CD1c-positive myeloid dendritic cell (primary cell): ENCODE data around the gene CRLF2.
"Not testable (repeated sequence)": the region's sequence is repeated elsewhere in the genome, so short reads cannot be mapped to it uniquely, and the experiment has no call there.

ENCODE experiments used
- DNase-seq: peaks from one replicate; pipeline ENCODE4 v3.0.0-alpha.2; 2016; ENCODE audit errors: extremely low spot score

Gene CRLF2

DNA sequence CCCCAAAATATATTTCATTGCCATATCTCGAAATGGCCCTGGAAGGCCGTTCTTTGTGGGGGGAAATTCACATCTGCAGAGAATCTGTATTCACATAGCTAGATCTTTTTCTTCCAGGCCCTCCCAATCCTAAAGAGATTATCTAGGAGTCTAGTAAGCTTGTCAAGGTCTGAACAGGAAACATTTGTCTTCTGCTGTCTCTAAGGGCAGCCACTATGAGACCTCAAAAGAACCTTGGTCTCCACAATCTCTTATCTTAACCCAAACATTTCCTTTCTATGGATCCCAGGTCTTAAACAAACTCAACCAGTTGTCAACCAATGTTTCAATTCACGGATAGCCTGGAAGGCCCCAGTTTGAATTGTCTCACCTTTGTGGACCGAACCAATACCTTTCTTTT lies 45.0 kb downstream of the CRLF2 start:
- no peak for DNase-seq

DNA sequence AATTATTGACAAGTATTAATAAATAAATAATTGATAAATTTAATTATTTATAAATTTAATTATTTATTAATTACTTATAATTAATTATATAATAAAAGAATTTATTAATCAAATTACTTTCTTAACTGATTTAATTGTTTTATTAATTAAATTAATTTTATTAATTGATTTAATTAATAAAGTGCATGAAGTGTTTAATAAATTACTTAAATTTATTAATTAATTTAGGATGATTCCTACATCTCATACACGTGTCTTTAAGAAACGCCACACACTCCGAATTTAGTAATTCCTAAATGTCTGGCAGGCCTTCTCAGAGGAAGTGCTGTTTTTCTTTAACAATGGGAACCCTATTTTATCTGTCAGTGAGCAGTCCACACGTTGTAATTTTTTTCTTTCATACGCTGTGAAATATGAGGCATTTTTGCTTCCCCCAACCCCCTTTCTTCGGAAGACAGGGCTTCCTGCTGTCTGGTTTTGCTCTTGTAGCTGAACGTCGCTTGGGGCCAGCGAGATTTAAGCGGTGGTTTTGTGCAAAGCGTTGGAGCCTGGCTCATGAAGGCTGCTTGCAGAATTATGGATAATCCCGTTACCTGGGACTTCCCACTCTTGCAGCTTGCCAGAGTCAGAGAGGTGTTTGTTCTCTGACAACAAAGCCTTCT lies 46.8 kb downstream of the CRLF2 start:
- DNase-seq, result peak; percentile 44

DNA sequence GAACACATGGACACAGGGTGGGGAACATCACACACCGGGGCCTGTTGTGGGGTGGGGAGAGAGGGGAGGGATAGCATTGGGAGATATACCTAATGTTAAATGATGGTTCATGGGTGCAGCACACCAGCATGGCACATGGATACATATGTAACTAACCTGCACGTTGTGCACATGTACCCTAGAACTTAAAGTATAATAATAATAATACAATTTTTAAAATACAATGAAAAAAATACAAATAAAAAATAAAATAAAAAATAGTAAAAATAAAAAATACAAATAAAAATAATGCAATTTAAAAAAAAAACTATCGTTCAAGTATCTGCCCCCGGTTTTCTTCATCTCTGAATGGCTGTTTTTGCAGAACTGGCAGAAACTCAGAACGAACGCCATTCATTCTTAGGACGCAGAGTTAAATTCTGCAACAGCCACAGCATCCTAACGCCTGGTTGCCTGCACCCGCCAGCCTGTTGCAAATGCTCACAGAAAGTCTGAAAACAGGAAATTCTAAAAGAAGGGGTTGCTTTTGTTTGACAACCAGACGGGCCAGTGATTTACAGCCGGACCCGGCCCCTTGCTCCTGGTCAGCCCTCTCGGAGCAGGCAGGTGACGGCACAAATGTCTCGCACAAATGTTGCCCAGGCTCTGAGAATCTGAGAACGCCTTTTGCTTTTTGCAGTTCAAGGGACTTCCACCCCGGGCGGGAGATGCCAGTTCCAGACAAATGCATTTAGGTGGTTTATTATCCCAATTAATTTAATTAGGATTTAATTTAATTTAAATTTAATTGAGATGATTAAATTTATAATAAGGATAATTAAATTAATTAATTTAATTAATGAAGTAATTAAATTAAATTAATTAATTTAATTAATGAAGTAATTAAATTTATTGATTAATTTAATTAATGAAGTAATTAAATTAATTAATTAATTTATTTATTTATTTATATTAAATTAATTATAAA lies 47.8 kb downstream of the CRLF2 start:
- DNase-seq, result peak; percentile 40

DNA sequence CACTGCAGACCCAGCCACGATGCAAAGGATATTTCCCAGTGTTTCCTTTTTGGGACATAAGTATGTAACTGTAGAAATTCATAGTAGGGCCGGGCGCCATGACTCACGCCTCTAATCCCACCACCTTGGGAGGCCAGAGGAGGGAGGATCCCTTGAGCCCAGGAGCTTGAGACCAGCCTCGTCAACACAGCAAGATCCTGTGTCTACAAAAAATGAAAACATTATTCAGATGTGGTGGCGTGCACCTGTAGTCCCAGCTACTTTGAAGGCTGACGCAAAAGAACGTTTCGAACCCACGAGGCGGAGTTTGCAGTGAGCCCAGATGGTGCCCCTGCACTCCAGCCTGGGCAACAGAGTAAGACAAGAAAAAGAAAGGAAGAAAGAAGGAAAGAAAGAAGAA lies 49.2 kb downstream of the CRLF2 start:
- no peak for DNase-seq

DNA sequence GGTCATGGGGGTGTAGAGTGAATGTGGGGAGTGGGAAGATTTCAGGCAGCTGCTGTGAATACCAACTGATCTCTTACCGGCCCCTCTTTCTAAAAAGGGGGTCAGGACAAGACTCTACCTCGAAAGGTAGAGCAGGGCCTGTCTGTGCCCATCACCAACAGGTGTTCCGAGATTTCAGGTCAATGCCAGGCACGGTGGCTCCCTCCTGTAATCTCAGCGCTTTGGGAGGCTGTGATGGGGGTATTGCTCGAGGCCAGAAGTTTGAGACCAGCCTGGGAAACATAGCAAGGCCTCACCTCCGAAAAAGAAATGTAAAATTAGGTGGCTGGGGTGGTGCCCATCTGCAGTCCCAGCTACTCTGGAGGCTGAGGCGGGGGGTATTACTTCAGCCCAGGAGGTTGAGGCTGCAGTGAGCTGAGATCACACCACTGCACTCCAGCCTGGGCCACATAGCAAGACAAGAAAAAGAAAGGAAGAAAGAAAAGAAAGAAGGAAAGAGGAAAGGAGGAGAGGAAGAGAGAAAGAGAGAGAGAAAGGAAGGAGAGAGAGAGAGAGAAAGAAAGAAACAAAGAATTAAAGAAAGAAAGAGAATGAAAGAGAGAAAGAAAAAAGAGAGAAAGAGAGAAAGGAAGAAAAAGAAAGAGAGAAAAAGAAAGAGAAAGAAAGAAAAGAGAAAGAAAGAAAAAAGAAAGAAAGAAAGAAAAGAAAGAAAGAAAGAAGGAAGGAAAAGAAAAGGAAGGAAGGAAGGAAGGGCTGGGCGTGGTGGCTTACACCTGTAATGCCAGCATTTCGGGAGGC lies 50.1 kb downstream of the CRLF2 start:
- no peak for DNase-seq

DNA sequence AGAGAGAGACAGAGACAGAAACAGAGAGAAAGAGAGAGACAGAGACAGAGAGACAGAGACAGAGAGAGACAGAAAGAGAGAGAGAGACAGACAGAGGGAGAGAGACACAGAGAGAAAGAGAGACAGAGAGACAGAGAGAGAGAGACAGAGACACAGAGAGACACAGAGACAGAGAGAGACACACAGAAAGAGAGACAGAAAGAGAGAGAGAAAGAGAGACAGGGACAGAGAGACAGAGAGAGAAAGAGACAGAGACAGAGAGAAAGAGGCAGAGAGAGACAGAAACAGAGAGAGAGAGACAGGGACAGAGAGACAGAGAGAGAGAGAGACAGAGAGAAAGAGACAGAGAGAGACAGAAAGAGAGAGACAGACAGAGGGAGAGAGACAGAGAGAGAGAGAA lies 52.9 kb downstream of the CRLF2 start:
- DNase-seq, result no peak

DNA sequence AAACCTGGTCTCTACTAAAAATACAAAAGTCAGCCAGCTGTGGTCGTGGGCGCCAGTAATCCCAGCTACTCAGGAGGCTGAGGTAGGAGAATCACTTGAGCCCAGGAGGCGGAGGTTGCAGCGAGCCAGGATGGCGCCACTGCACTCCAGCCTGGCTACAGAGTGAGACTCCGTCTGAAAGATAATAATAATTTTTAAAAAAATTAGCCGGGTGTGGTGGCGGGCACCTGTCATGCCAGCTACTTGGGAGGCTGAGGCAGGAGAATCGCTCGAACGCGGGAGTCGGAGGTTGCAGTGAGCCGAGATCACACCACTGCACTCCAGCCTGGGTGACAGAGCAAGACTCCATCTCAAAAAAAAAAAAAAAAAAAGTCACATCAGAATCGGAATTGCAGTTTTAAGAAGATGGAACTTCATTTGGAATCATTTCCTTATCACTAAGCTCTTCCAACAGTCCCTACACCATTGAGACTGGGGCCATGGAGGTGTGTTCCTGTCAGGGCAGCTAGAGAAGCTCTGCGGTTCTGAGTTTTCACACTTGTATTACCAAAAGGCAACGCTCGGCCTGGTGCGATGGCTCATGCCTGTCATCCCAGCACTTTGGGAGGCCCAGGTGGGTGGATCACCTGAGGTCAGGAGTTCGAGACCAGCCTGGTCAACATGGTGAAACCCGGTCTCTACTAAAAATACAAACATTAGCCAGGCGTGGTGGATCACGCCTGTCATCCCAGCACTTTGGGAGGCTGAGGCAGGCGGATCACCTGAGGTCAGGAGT lies 55.6 kb downstream of the CRLF2 start:
- not testable (repeated sequence) for DNase-seq

DNA sequence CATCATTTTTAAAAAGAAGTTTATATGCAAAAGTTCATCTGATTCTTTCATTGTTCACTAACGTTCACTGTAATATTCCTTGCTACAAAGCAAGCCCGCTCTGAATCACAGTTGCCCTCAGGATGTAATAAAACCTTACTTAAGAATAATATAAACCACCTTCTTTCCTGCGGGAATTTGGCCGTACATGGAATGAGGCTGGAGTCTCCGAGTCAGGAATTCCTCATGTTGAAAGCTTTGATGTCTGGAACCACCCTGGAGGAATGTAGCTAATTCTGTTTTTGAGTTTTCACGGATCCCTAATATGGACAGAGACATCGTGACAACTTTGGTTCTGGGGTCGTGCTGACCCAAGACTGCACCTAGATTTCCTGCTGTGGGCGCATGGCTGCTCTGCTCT lies 58.5 kb downstream of the CRLF2 start:
- no peak for DNase-seq

DNA sequence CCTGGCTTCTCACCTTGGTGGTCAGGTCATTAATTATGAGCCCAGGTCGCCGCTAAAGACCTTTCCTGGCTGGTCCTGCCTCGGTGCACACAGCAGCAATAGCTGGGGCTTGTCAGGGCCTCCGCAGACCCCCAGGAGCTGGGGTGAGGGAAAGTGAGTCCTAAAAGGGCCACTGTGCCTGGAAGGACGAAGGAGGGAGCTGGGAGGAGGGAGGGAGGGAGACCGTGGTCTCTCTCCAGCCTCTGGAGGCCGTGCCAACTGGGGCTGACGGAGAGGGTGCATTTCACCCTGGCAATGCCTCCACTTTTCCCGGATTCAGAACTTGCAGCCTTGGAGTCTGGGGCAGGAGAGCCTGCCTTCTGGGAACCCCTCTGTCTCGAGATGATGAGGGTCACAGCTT lies 60.4 kb downstream of the CRLF2 start:
- no peak for DNase-seq

DNA sequence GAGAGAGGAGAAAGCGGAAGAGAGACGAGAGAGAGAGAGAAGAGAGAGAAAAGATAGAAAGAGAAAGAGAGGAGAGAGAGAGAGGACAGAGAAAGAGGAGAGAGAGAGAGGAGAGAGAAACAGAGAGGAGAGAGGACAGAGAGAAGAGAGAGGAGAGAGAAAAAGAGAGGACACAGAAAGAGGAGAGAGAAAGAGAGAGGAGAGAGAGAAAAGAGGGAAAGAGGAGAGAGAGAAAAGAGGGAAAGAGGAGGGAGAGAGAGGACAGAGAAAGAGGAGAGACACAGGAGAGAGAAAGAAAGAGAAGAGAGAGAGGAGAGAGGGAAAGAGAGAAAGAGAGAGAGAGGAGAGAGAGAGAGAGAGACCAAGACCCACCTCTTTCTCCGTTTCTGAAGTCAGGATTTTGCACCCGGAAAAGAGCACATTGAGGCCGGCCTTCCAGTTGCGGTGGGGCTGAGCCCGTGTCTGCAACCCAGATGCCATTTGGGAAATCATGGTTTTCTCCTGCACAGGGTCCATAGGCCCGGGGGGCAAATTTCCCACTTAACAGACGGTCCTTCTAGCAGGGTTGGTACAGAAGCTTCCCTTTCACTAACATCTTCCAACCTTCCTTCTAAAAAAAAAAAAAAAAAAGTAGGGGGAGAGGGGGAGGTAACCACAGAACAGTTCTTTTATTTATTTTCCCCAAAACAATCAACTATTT lies 60.9 kb downstream of the CRLF2 start:
- no peak for DNase-seq

DNA sequence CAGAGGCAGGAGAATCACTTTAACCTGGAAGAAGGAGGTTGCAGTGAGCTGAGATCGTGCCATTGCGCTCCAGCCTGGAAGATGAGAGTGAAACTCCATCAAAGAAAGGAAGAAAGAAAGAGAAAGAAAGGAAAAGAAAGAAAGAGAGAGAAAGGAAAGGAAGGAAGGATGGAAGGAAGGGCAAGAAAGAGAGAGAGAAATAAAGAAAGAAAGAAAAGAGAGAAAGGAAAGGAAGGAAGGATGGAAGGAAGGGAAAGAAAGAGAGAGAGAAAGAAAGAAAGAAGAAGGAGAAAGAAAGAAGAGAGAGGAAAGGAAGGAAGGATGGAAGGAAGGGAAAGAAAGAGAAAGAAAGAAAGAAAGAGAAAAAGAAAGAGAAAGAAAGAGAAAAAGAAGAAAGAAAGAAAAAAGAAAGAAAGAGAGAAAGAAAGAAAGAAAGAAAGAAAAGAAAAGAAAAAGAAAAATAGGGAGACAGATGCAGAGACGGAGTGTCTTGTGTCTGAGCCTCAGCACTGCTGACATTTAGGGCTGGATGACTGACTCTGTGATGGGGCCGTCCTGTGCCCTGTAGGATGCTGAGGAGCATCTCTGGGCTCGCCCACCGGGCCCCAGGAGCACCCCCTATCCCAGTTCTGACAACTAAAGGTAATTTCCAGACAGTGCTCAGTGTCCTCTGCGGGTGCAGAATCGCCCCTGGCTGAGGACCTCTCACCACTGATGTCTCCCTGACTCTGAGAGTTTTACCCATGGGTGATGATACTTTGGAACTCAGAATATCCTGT lies 61.7 kb downstream of the CRLF2 start:
- DNase-seq, result no peak

DNA sequence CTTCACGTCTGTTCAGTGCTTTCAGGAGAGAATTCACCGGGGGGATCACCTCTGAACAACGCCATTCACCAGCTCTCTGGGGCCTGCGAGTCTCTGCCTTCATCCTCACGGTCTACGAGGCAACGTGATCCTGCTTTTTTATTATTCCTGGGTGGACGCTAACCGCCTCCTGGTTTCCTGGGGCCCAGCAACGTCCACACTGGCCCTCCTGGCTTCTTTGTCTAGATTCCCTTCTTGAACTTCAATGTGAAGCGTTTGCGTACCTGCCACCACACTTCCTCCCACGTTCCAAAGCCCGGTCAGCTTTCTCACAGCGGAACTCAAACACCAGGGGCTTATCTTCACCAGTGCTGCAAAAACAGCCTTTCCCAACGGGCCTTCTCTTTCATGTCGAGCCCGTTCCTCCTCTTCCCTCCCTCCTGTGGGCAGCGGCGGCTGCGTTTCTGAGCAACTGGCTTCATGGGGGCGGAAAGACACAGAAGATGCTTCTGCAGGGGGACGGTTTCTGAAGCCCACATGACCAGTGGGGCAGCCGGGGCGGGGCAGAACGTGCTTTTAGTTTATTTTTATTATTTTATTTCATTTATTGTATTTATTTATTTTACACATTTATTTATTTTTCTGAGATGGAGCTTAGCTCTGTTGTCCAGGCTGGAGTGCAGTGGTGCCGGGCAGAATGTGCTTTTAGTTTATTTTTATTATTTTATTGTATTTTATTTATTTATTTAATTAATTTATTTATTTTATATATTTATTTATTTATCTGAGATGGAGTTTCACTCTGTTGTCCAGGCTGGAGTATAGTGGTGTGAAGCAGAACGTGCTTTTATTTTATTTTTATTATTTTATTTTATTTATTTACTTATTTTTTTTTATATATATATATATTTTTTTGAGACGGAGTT lies 64.6 kb downstream of the CRLF2 start:
- no peak for DNase-seq

DNA sequence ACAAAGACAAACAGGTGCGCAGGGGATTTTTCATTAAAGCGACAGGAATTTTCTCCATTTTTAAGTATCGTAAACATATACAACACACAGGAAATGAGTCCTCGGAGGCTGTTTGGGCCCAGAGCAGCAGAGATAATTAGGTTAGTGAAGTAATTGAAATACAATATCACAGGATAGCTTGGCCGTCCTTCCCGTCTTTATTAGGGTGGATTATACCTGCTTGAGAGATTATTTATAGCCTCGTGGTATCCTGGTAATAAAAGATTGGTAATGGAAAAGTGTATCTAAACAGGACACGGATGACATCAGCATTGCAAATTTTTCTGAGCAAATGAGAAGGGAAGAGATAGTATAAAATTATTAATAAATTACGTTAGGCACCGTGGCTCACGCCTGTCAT lies 68.2 kb downstream of the CRLF2 start:
- DNase-seq, result no peak
